ENCODE measurements around the gene DYNLT4. TPM values are rescaled to one million over a fixed set of nuclear protein-coding genes. Genes with fewer than 3 reads are reported as not detected.

The DYNLT4 gene
- polyA plus RNA-seq, 1 of the 3 experiments (the other 2 are of a cell fraction): 0.61 TPM

GRCh38 chr1:44828003-44828651 is 21.0 kb upstream of the DYNLT4 start:
- POLR2A ChIA-PET: interaction anchor here (0.9 to 1.4 kb wide), 2 partner anchors 15 to 53 kb away, joined by 3 to 4 read pairs; partner anchors contain the start of genes PTCH2 and RPS8
- H4K20me1 ChIP-seq (ENCODE audit: insufficient read depth): no peaks in the 10 kb centered on the region
- no peaks in the 10 kb centered on the region for H3K9me2 ChIP-seq
- WGBS (ENCODE audit: low lambda C conversion rate): 94% methylated on average over 8 of the region's 21 CpGs
- H3K9me3 ChIP-seq: no peaks in the 10 kb centered on the region
- H3K27ac ChIP-seq (ENCODE audit: low read depth in 2 of 2, low read length in 1 of 2): no peak overlapping the region
- H3K4me2 ChIP-seq: no peak overlapping the region
- TF ChIP-seq USF2 (IDR thresholded peaks at IDR 0.05; ENCODE audit: borderline replicate concordance, low read depth, low read length): no peak
- no peak for TF ChIP-seq RXRA (IDR thresholded peaks at IDR 0.05; ENCODE audit: borderline replicate concordance, low read depth)
- no peak for TF ChIP-seq NFIC (IDR thresholded peaks at IDR 0.05; ENCODE audit: borderline replicate concordance)
- no peak for TF ChIP-seq TAF1 (IDR thresholded peaks at IDR 0.05; ENCODE audit: borderline replicate concordance, low read depth, low read length)
- TF ChIP-seq TCF12 (IDR thresholded peaks at IDR 0.05): no peak
- TF ChIP-seq IRF3 (IDR thresholded peaks at IDR 0.05; ENCODE audit: low read depth, low read length): no peak
- TF ChIP-seq REST (IDR thresholded peaks at IDR 0.05; ENCODE audit: low read depth, low read length): no peak
- TF ChIP-seq RCOR1 (IDR thresholded peaks at IDR 0.05; ENCODE audit: low read length): no peak
- no peak for TF ChIP-seq SIN3A (IDR thresholded peaks at IDR 0.05; ENCODE audit: borderline replicate concordance, low read depth, low read length)
- TF ChIP-seq GABPA (IDR thresholded peaks at IDR 0.05; ENCODE audit: low read depth): no peak
- no peak for TF ChIP-seq FOSL2 (IDR thresholded peaks at IDR 0.05; ENCODE audit: borderline replicate concordance, low read depth)
- no peak overlapping the region for H3K9ac ChIP-seq
- H3K79me2 ChIP-seq (ENCODE audit: insufficient read depth): no peaks in the 10 kb centered on the region
- no peak overlapping the region for H2AFZ ChIP-seq (ENCODE audit: low read depth)
- H3F3A ChIP-seq (replicated peaks; ENCODE audit: insufficient read depth): no peaks in the 10 kb centered on the region
- H3K27me3 ChIP-seq (ENCODE audit: insufficient read depth): no peaks in the 10 kb centered on the region
- no peak overlapping the region for H3K4me3 ChIP-seq (ENCODE audit: low read depth in 2 of 2, low read length in 1 of 2)
- H3K36me3 ChIP-seq (replicated peaks in 1 of 2; ENCODE audit: control insufficient read depth in 1 of 2, insufficient read depth in 2 of 2, low read length in 1 of 2): no peaks in the 10 kb centered on the region
- no peaks in the 10 kb centered on the region; a peak in 1 of 4 replicates for H3K4me1 ChIP-seq (ENCODE audit: control insufficient read depth in 1 of 2, insufficient read depth in 2 of 2, low read depth in 1 of 2, low read length in 1 of 2)
- CTCF ChIA-PET: interaction anchor here (1.6 to 2.0 kb wide), 2 partner anchors 12 to 187 kb away, joined by 3 to 5 read pairs; no protein-coding TSS in a partner anchor
- no peak for DNase-seq
